Measurements from ENCODE around the gene PKD1L1.

The PKD1L1 gene

DNA sequence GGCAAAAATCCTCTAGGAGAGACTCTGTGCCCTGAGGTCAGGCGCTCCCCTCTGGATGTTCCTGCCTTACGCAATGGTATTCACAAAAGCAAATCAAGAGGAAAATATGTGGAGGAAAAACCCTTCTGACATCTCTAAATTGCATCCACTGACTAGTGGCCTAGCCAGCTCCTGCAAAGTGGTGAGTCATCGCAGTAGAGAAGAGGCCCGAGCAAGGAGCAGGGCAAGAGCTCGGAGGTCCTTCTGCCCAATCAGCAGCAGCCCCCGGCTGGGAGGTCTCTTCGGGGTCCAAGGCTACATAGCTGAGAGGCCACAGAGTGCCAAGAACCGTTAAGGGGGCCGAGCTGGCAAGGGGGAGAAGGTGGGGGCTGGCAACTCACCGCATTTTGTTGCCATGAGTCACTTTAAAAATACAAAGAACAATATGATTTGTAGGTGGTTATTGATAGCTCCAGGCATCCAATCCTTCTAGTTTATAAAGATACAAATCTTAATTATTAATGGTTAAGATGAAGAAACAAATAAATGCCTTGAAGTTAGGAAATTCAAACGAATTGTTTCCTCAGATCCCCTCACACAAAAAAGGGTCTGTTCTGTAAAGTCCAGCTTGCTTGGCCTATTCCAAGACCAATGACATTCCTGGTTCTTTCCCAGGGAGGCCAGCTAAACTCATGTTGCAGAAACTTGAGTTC, 161.6 kb downstream of the PKD1L1 start:
- DNase-seq: no peak

DNA sequence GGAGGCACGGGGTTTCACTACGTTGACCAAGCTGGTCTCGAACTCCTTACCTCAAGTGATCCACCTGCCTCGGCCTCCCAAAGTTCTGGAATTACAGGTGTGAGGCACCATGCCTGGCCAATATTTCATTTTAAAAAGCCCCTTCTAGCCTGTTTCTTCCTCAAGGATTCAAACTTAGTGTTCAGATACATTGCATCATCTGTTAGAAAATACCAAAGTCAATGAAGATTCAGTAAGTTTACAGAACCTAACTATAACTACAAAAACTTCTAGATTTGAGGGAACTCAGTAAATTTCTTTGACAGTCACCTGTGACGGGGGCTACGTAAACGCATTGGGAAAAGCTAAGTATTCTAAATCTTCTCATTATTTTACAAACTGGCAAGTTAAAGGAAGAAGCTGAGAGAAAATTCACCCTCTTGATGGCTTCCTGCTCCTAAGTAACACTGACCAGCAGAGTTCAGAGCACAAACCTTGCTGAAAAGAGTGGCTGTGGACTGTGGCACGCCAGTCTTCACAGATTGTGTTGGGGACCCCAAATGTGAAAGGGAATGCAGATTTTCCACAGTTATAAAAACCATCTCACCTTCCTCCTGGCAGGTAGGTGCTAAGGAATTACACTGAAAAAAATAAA, 162.2 kb downstream of the PKD1L1 start:
- DNase-seq: no peak

DNA sequence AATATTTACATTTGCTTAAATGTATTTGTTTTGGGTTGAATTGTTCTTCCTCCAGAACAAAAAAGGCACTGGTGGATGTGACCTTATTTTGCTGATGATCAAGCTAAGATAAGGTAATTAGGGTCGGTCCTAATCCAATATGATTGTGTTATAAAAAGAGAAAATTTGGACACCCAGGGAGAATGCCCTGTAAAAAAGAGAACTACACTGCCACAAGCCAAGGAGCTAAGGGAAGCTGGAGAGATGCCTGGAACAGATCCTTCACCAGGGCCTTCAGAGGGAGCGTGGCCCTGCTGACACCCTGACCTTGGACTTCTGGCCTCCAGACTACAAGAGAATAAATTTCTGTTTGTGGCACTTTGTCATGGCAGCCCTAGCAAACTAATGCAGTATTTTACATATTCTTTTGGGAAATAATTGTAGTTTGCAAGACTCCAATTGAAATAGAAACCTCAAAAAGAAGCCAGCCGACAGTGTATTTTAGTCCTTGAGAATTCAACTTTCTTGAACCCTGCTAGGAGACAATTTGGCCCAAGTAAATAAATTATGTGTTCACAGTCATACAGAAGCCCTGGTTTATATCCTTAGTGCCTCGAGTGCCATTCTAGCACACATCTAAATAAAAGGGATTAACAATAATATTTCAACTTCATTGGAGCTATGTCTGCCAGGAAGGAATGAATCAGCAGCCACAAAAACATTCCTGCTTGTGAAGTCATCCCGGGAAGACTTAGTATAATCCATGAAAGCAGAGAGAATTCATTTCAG, 164.6 kb downstream of the PKD1L1 start:
- DNase-seq: no peak

DNA sequence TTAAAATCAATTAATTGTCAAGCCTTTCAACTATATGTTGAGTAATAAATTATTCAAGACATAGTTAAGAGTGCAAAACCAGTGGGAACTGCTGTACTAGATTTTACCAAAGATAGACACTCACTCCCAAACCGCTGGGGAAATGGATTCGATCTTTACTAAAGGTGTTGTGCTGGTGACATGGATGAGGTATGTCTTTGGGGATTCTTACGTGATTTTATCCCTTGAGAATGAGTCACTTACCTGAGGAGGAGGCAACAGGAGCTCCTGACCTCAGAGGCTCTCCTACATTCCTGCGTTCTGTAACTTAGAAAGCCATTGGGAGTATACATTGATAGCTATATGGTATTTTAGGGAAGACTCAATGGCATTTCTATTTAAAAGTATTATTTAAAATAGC, 165.5 kb downstream of the PKD1L1 start:
- no peak for DNase-seq

DNA sequence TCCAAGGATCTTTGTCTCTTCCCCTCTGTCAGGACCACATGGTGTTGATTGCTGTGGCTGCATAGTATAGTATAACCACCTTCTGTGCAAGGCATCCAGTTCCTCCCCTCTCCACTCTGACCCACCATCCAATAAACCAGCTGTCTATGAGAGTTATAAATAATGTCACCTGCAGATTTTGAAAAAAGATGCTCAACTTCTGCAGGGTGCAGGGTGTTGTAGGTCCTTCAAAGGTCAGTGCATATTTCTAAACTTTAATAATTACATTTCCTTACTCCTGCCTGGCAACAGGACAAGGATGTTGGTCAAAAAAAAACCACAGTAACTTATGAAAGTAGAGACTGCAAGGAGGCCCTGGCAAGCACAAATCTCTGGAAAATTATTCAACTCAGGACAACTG, 166.2 kb downstream of the PKD1L1 start:
- no peak for DNase-seq

DNA sequence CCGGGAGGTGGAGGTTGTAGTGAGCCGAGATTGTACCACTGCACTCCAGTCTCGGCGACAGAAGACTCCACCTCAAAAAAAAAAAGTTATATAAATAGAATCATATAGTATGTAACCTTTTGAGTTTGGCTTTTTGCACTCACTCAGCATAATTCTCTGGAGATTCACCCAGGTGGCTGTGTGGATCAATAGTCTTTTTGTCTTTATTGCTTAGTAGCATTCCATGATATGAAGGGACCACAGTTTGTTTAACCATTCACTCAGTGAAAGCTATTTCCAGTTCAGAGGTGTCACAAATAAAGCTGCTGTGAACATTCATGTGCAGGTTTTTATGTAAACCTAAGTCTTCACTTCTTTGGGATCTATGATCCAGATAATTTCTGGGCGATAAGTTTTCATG, 167.7 kb downstream of the PKD1L1 start:
- DNase-seq: no peak

DNA sequence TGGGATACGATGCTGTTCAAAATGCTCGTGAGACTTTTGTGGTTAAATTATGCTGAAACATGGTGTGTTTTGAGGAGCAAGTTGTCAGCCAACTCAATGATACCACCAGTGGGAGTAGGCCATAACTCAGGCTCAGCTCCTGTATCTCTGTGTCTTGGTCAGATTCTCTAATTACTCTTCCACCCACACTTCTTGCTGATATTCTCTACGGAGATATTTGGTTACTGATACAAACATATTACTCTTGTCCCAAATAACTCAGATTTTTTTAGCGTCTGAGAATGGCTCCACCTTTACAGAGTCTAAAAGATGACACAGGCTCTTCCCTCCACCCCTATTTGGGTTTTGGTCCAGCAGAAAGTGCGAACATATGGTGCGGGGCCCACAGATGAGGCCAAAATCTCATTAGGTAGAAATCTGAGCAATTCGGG, 168.9 kb downstream of the PKD1L1 start:
- DNase-seq: no peak

DNA sequence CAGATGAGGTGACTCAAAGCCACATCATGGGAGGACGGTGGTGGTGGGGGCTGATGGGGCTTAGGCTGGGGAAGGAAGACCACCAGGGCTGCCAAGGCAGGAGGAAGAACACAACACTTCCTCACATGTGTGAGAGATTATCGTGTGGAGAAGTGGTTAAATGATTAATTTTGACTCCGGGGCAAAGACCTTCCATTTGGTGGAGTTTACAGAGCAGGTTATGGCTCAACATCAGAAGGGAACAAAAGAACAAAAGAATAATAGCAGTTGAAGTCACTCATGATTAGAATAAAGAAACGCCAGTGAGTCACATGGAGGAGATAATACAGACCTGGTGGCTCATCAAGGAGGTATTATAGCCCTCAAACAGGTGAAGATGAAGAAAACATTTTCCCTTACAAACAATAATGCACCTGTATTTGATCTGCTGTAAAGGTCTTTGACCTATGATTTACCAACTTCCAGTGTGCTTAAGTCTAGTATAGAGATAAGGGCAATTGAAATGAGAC, 170.1 kb downstream of the PKD1L1 start:
- no peak for DNase-seq

DNA sequence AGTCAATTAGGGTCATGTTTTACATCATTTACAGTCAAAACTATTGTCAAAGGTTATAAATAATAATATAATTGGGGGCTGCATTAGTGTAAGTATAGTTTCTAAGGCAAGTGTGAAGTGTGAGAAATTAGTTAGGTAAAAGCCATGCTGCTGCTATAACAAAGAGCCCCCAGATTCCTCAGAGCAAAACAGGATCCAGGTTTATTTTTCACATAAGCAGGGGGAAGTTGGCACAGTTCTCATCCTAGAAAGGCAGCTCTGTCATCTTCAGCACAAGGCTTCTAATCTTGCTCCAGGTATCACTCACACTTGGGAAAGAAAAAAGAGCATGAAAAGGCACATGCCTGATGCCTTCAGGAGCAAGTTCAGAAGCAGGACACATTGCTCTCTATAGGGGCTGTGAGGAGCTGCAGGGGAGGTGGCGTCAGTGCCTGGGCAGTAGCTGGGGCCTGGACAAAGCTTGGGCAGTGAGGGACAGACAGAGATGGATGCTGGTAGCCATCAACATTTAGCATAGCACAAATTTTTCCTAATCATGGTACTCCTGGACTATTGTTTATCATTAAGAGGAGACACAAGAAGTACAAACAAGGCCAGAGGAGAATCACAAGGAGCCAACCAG, 170.6 kb downstream of the PKD1L1 start:
- no peak for DNase-seq

DNA sequence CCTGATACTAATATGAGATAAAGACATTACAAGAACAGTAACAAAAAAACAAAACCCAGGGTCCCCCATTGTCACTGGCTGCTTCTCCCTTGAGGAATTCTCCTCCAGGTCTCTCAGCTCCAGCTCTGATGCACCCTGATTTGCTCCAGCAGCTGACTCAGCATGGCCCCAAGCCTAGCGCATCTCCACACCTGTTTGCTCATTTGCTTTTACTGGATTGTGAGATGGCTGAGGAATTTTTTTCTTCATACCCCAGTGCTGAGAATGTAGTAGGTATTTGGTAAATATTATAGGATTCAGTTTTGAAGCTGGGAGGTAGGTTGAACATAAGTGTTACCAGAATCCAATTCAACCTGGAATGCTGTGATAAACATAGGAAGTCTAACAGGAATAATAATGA, 171.9 kb downstream of the PKD1L1 start:
- DNase-seq: no peak

DNA sequence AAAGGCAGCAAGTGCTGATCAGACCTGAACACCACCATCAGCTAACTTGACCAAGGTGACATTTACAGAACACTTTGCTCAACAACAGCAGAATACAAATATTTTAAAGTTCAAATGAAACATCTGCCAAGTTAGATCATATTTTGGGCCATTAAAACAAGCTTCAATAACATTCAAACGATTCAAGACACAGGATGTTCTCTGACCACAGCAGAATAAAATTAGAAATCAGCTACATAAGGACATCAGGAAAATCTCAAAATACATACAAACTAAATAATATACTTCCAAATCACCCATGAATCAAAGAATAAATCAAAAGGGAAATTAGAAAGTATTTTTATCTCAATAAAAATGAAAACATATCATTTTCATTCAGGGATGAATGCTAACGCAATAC, 173.0 kb downstream of the PKD1L1 start:
- no peak for DNase-seq

DNA sequence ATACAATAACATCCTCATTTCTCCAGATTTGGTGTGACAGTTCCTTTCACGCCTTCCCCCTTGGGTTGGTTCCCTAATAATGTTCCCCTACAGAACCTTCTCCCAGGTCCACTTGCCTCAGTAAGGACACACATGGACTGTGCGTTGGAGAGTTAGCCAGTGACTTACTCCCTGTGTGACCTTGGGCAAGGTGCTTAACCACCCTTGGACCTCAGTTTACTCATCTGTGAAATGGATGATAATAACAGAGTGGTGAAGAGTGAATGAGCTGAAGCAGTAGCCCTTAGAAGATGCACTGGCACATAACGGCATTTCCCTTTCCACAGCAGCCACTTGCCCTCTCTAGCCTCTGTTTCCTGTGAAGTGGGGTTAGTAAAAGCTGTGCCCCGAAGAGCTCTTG, 175.8 kb downstream of the PKD1L1 start:
- no peak for DNase-seq

DNA sequence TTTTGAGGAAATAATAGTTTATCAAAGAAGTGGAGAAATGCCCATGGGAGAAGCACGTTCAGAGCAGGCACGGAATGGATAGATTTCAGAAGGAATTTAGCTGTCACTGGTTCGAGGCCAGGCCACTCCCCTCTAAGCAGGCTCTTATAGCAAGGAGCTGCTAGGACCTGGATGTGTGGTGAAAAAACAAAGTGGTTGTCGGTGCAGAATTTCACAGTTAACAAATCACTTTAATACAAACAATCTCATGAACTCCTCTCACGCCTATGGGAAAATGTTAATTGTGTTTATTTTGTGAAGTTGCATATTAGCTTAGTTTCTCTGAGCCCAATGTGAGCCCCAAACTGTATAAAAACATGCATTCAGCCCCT, 176.3 kb downstream of the PKD1L1 start:
- DNase-seq: no peak

DNA sequence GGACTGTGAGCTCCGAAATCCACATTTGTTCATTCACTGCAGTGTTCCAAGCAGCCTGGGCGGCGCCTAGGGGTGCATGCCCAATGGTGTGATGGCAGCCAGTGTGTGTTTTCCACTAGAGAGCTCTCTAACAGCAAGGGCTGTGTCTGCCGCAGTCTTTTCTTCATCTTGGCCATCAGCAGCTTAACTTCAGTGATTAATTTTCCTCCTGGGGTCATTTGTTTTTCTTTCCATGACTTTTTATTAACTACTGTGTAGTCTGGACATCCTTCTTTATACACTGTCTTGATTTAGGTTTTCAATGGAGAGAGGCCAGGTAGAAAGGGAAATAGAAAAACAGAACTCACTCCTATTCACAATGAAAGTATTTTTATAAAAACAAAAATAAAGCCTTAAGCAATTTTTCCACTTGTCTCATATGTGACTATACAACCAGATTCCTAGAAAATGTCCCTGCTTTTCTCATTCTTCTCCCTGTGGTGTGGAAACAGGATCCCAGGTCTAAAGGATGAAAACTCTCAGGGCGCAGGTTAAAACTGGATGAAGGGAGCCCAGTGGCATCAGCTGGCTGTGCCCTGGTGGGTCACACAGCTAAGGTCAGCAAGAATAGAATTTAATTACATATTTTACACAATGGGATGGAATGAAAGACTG, 176.8 kb downstream of the PKD1L1 start:
- DNase-seq: no peak

DNA sequence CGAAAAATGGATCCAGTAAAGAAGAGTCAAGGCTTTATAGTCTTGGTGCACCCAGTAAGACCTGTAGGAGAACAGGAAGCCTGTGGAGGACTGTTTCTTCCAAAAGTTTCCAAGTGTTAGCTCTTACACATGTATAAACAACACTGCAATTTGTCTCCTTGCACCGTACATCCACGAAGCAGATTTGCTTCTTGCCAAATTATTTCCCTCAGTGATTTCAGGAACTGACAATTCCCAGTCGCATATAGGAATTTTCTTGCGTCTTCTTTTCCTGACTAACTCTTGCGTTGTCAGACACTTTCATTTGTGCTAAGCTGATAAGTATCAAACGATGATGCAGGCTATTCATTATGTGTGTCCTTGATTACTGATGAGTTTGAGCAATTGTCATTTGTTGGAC, 182.1 kb downstream of the PKD1L1 start:
- no peak for DNase-seq

DNA sequence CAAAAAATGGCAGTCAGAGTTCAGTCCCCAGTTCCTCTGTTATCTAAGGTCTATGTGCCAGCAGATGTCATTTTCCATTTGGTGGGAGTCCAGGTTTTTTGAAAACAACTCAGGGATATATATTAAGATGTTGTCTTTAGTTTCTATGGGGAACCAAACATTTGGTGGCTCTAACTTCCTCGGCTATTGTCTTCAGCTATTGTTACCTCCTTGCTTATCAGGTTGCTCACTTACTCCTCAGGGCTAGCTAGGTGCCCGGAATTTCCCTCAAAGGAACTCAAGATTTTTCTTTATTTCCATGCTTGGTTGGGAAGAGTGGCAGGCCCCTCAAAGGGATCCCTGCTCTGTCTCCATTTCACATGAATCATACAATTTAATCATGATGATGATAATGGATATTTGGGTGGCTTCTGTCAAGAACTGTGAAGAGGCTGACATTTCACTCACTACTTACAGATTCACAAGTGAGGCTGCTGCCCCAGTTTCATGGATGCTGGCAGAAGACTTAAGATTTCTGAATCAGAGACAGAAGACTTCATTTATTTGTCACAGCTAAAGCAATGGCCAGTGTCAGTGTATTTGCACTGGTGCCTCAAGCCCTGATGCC, 182.8 kb downstream of the PKD1L1 start:
- DNase-seq: no peak

DNA sequence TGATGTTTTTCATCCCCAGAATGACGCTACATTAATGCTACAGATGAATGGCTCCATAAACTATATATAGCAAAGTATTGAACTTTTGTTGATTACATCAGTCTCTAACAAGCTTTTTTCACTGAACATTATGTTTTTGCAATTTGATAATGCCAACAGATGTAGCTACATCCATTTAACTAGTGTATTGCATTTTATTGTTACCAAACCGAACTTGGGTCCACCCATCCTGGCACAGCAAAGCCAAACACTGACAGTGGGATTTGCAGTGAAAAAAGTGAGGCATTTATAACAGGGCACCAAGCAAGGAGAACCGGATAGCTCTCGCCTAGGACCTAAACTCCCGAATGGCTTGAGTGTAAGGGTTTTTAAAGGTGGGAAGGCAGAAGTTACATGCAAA, 183.5 kb downstream of the PKD1L1 start:
- no peak for DNase-seq

DNA sequence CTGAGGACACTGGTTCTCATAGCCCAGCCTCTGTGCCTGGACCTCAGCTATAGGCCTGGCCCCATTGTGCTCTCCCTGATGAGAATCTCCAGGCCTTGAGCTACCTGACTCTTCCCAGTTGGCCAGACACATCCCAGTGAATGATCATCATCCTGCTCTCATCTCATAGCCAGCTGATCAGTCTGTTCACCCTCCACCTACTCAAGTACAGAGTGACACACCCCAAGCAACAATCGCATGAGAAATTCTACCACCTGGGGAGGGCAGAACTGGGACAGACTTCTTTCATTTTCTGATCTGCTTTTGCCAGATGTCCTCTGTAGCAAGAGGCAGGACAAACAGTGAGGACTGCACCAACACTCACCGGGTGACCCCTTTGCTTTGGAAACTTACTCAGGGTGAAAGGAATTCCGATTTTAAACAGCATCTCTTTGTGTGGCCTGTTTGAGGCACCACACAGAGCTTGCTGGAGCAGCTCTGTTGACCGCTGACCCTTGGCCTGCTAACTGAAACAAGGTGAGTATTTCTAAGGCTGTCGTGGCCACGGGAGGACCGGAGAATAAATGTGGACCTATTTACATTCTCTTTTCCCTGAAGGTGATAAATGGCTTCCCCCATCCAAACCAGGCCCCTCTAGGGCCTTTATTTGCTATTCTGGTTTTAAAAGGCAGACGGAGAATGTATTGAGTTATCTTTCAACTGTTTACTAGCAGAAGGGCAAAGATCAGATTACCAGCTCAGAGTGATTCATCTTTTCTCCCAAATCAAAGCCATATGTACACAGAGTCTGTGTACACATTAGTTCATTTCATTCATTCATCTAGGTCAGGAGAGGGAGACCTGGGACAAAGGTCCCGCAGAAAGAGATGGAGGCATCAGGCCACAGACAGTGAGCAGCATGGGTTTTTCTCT, 184.9 kb downstream of the PKD1L1 start:
- DNase-seq: no peak

DNA sequence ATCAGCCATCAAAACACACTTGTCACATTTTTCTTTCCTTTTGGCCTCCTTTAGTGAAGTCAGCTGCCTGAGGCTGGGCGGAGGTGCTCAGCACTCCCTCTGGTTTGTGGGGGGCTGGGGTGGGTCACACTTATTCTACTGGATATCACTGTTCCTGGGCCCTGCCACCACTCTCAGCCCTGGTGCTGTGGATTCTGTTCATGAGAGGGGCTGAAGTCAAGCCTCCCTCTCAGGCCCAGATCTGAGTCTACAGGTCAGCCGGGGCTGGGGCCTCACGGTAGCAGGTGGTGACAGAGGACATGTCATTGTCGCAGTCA, 185.6 kb downstream of the PKD1L1 start:
- DNase-seq: no peak

DNA sequence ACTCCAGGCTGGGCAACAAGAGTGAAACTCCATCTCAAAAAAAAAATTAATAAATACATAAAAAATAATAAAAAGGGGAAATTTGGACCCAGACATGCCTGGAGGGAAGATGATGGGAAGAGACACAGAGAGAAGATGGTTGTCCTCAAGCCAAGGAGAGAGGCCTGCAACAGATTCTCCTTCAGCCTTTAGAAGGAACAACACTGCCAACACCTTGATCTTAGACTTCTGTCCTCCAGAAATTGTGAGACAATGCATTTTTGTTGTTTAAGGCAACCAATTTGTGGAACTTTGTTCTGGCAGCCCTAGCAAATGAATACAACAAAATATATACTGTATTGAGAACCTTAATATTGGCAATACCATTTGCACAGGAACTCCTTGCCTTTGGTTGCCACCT, 186.1 kb downstream of the PKD1L1 start:
- DNase-seq: no peak

DNA sequence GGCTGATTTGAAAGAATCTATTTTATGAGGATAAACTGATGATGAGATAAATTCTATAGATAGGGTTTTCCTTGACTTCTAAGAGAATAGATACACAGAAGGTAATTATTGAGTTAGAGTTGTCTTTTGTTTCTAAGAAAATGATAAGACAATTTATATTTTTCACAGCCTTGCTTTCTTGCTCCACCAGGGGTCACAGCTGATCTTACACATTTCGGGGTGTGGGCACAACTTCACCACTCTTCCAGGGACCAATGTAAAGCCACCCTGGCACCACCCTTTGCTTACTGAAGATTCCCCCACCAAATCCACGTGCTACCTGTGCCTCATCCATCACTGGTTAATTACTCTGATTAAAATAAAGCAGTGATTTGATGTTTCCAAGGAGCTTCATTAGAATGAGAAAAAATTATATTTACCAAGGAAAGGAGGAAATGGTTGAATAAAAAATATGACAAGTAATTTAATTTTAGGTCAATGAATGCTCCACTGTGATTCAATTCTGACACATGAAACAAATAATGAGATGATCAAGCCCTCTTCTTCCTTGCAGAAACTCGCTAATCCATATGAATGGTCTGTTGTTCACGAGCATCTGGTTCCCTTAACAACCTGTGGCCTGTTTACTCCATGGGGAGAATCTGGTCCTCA, 189.1 kb downstream of the PKD1L1 start:
- no peak for DNase-seq

Data from GDM1 (cell line).